ENCODE results near the gene LRP1.

Gene LRP1

GRCh38 chr12:57240066-57240921 is 112.0 kb downstream of the LRP1 start:
- peak; percentile 78 for DNase-seq

- DNase-seq = no peak
These were observed 112.7 kb downstream of the LRP1 start for GRCh38 chr12:57240926-57241401.

- no peak for DNase-seq
These were observed 113.4 kb downstream of the LRP1 start for GRCh38 chr12:57241402-57242310.

- no peak for DNase-seq
These were observed 114.0 kb downstream of the LRP1 start for GRCh38 chr12:57242329-57242690.

- DNase-seq = peak; percentile 88
These were observed 114.6 kb downstream of the LRP1 start for GRCh38 chr12:57242691-57243454.

GRCh38 chr12:57243521-57244311 is 115.4 kb downstream of the LRP1 start:
- peak; percentile 92 for DNase-seq

- DNase-seq = no peak
These were observed 116.0 kb downstream of the LRP1 start for GRCh38 chr12:57244312-57244696.

- no peak for DNase-seq
These were observed 118.8 kb downstream of the LRP1 start for GRCh38 chr12:57247041-57247440.

GRCh38 chr12:57248934-57249742 is 120.9 kb downstream of the LRP1 start:
- DNase-seq = no peak

- DNase-seq = no peak
These were observed 122.3 kb downstream of the LRP1 start for GRCh38 chr12:57250541-57250940.

GRCh38 chr12:57250956-57251355 is 122.7 kb downstream of the LRP1 start, which contains the start of gene STAC3:
Gene STAC3, minus strand, starts transcription at chr12:57251187. Its CDS starts 1,551 bp downstream, at chr12:57249636.
- DNase-seq = no peak

GRCh38 chr12:57254506-57255280 is 126.4 kb downstream of the LRP1 start:
- no peak for DNase-seq

GRCh38 chr12:57255916-57256315 is 127.6 kb downstream of the LRP1 start:
- no peak for DNase-seq

GRCh38 chr12:57258977-57259970 is 131.0 kb downstream of the LRP1 start:
- no peak for DNase-seq

GRCh38 chr12:57260366-57260765 is 132.1 kb downstream of the LRP1 start:
- DNase-seq = no peak

GRCh38 chr12:57261428-57261865 is 133.2 kb downstream of the LRP1 start:
- DNase-seq = no peak

- no peak for DNase-seq
These were observed 134.0 kb downstream of the LRP1 start for GRCh38 chr12:57262126-57262822.

Data from stimulated activated CD8-positive, alpha-beta memory T cell treated with anti-CD3 and anti-CD28 coated beads, Interleukin-4, amount 100 ng/mL, for 48 hours (primary cell).